GM18873 (cell line): Measurements from ENCODE around the gene OSBPL1A.
A peak's percentile ranks its signal among the peaks of the same experiment; 100 is the strongest.

Experiments
- ATAC-seq: cut with Tn5 transposase; IDR thresholded peaks from one replicate; pipeline ENCODE4 v1.9.1; 2021; ENCODE audit warnings: mild to moderate bottlenecking, moderate library complexity, moderate number of reproducible peaks; ENCODE audit not compliant: unreplicated experiment, low FRiP score

OSBPL1A gene

GRCh38 chr18:24270937-24271380, 126.7 kb downstream of the OSBPL1A start:
- no peak for ATAC-seq

GRCh38 chr18:24270358-24270936, 127.2 kb downstream of the OSBPL1A start:
- no peak for ATAC-seq

- no peak for ATAC-seq
Measured at GRCh38 chr18:24268784-24269550, 128.7 kb downstream of the OSBPL1A start.

- no peak for ATAC-seq
Measured at GRCh38 chr18:24267878-24268277, 129.7 kb downstream of the OSBPL1A start.

GRCh38 chr18:24266131-24266530, 131.5 kb downstream of the OSBPL1A start:
- no peak for ATAC-seq

GRCh38 chr18:24265502-24266064, 132.0 kb downstream of the OSBPL1A start:
- ATAC-seq = no peak

GRCh38 chr18:24263050-24263449, 134.6 kb downstream of the OSBPL1A start:
- no peak for ATAC-seq

GRCh38 chr18:24262087-24262486, 135.5 kb downstream of the OSBPL1A start:
- ATAC-seq = no peak

GRCh38 chr18:24259869-24260641, 137.6 kb downstream of the OSBPL1A start:
- ATAC-seq = no peak

GRCh38 chr18:24254071-24254470, 143.6 kb downstream of the OSBPL1A start:
- ATAC-seq = no peak

- no peak for ATAC-seq
Measured at GRCh38 chr18:24249716-24250115, 147.9 kb downstream of the OSBPL1A start.

GRCh38 chr18:24248359-24248758, 149.3 kb downstream of the OSBPL1A start:
- no peak for ATAC-seq

- ATAC-seq = peak; percentile 92
Measured at GRCh38 chr18:24246143-24246542, 151.5 kb downstream of the OSBPL1A start.

GRCh38 chr18:24244698-24245097, 152.9 kb downstream of the OSBPL1A start:
- no peak for ATAC-seq

GRCh38 chr18:24243677-24244076, 153.9 kb downstream of the OSBPL1A start:
- ATAC-seq = no peak

- ATAC-seq = no peak
Measured at GRCh38 chr18:24239341-24239740, 158.3 kb downstream of the OSBPL1A start.

- no peak for ATAC-seq
Measured at GRCh38 chr18:24238387-24238786, 159.2 kb downstream of the OSBPL1A start.

GRCh38 chr18:24234850-24235418, 162.7 kb downstream of the OSBPL1A start:
- no peak for ATAC-seq

GRCh38 chr18:24234330-24234729, 163.3 kb downstream of the OSBPL1A start:
- no peak for ATAC-seq

- ATAC-seq = no peak
Measured at GRCh38 chr18:24232800-24233199, 164.8 kb downstream of the OSBPL1A start.
